Measurements from ENCODE around the gene THBS1.

GRCh38 chr15:39588531-39589192 is 7.8 kb downstream of the THBS1 start:
- TF ChIP-seq POLR2A (IDR thresholded peaks at IDR 0.05) (no peak), CTCF (IDR thresholded peaks at IDR 0.05) (no peak)
